MCF 10A (cell line): ENCODE data around the gene EPS8L1. TPM values are rescaled to one million over a fixed set of nuclear protein-coding genes. Genes with fewer than 3 reads are reported as not detected.

Source experiments
- BruUV-seq: library from RNA; stranded (reverse); fragments of 400-500 nt; replicated peaks from 2 replicates; lab custom pipeline; 2021; lab: Mats Ljungman, UMichigan
- CTCF ChIA-PET: fragments of 300-600 bp; sonication (Branson Sonifier 250); formaldehyde crosslinking; extraction: SDS; loops from one replicate; lab custom pipeline; 2021; ENCODE audit warnings: antibody characterized with exemption, inconsistent platforms; lab: Yijun Ruan, JAX
- POLR2A ChIA-PET: fragments of 300-600, 350-650 bp; sonication (Branson Sonifier 250); formaldehyde crosslinking; extraction: SDS; loops from one replicate; lab custom pipeline; 2020; ENCODE audit warnings: antibody characterized with exemption, inconsistent platforms; lab: Yijun Ruan, JAX
- DNase-seq: peaks from one replicate; pipeline ENCODE4 v3.0.0-alpha.2; 2018; ENCODE audit not compliant: unreplicated experiment
- H3K27ac Mint-ChIP-seq: one replicate; pipeline ENCODE4 v1.8.0; 2022; ENCODE audit warnings: mild to moderate bottlenecking, low read depth, mixed read lengths; ENCODE audit not compliant: unreplicated experiment
- H3K27me3 Mint-ChIP-seq: one replicate; pipeline ENCODE4 v1.8.0; 2022; ENCODE audit warnings: mixed read lengths; ENCODE audit not compliant: insufficient read depth, unreplicated experiment
- H3K36me3 Mint-ChIP-seq: one replicate; pipeline ENCODE4 v1.8.0; 2022; ENCODE audit warnings: mild to moderate bottlenecking, moderate library complexity, mixed read lengths; ENCODE audit not compliant: insufficient read depth, unreplicated experiment
- H3K4me1 Mint-ChIP-seq: one replicate; pipeline ENCODE4 v1.8.0; 2022; ENCODE audit warnings: mixed read lengths; ENCODE audit not compliant: insufficient read depth, unreplicated experiment
- H3K4me3 Mint-ChIP-seq: one replicate; pipeline ENCODE4 v1.8.0; 2022; ENCODE audit warnings: mild to moderate bottlenecking, moderate library complexity, mixed read lengths; ENCODE audit not compliant: unreplicated experiment
- H3K9me3 Mint-ChIP-seq: one replicate; pipeline ENCODE4 v1.8.0; 2022; ENCODE audit warnings: mixed read lengths; ENCODE audit not compliant: unreplicated experiment
- CTCF ChIP-seq: fragments of 200-600 bp; IDR thresholded peaks from one replicate; pipeline ENCODE4 v1.8.0; 2022; ENCODE audit warnings: antibody characterized with exemption, mild to moderate bottlenecking; ENCODE audit not compliant: unreplicated experiment
- intact Hi-C: fragments of 100-400 bp; cut with micrococcal nuclease; formaldehyde crosslinking; loops from 2 replicates; pipeline ENCODE4 v1.14.1; 2022
- microRNA-seq: library from miRNA; unstranded; fragments of <30 nt; microRNA quantifications from one replicate; pipeline ENCODE4 v1.2.0, GENCODE V29; 2022
- total RNA-seq: library from RNA; stranded (reverse); gene quantifications from 2 replicates; pipeline ENCODE4 v1.2.3, GENCODE V29; 2022

EPS8L1 gene
- total RNA-seq, 1 experiment from 2014 or later = 17.9 TPM

GRCh38 chr19:55134736-55135135 is 59.1 kb downstream of the EPS8L1 start:
- no peaks in the 10 kb centered on the region for H3K9me3 Mint-ChIP-seq
- no peaks in the 10 kb centered on the region for H3K27me3 Mint-ChIP-seq
- H3K4me3 Mint-ChIP-seq = no peak overlapping the region
- no peaks in the 10 kb centered on the region for H3K36me3 Mint-ChIP-seq
- BruUV-seq = no TSS peak
- no peaks in the 10 kb centered on the region for H3K4me1 Mint-ChIP-seq
- no peak for DNase-seq
- H3K27ac Mint-ChIP-seq = no peak overlapping the region
- CTCF ChIA-PET = interaction anchor here (0.6 to 1.2 kb wide), 4 partner anchors 11 to 482 kb away, joined by 3 to 6 read pairs (median 3); no protein-coding TSS in a partner anchor
- POLR2A ChIA-PET = no interaction called here
- intact Hi-C loops = no loop called here
- no peak for TF ChIP-seq CTCF

GRCh38 chr19:55136399-55137102 is 60.9 kb downstream of the EPS8L1 start:
- ChIA-PET CTCF (interaction anchor here (0.5 to 1.6 kb wide), 9 partner anchors 15 to 462 kb away, joined by 3 to 8 read pairs (median 4); partner anchors contain the start of gene TMEM238), POLR2A (interaction anchor here (1.0 to 1.3 kb wide), 4 partner anchors 20 to 252 kb away, joined by 3 to 4 read pairs (median 3); no protein-coding TSS in a partner anchor)
- Mint-ChIP-seq H3K27me3 (no peaks in the 10 kb centered on the region), H3K4me1 (no peaks in the 10 kb centered on the region), H3K4me3 (no peak overlapping the region), H3K9me3 (no peaks in the 10 kb centered on the region), H3K27ac (no peak overlapping the region), H3K36me3 (no peaks in the 10 kb centered on the region)
- TF ChIP-seq CTCF = no peak
- BruUV-seq = no TSS peak
- no peak for DNase-seq
- intact Hi-C loops = no loop called here

Small RNA genes within 50 kb of the gene (microRNA-seq; reads per million reads assigned to microRNA genes)
- gene MIR7975 = not detected

Other genes with a start within 250 kb of the EPS8L1 start
- gene KIR2DS4, start 243.2 kb upstream of the EPS8L1 start, total RNA-seq = not detected in 2 replicates
- not detected in 2 replicates for gene KIR3DL2, start 225.4 kb upstream of the EPS8L1 start, total RNA-seq
- gene FCAR, start 201.6 kb upstream of the EPS8L1 start, total RNA-seq = not detected in 2 replicates
- gene NCR1, start 169.7 kb upstream of the EPS8L1 start, total RNA-seq = not detected in 2 replicates
- not detected in 2 replicates for gene NLRP7, start 128.3 kb upstream of the EPS8L1 start, total RNA-seq
- gene NLRP2, start 109.5 kb upstream of the EPS8L1 start, total RNA-seq = not detected in 2 replicates
- gene GP6, start 37.6 kb upstream of the EPS8L1 start, total RNA-seq = 0.27 TPM in 1 of 2 replicates, not detected in the other
- 20.2 and 25.8 TPM in 2 replicates for gene RDH13, start 12.7 kb upstream of the EPS8L1 start, total RNA-seq
- 76.4 and 88.6 TPM in 2 replicates for gene PPP1R12C, start 41.8 kb downstream of the EPS8L1 start, total RNA-seq
- gene TNNT1, start 73.3 kb downstream of the EPS8L1 start, total RNA-seq = 32.3 and 46.8 TPM in 2 replicates
- gene TNNI3, start 81.9 kb downstream of the EPS8L1 start, total RNA-seq = 0.89 TPM in 1 of 2 replicates, not detected in the other
- gene DNAAF3, start 90.7 kb downstream of the EPS8L1 start, total RNA-seq = 3.9 and 4.9 TPM in 2 replicates
- gene SYT5, start 104.4 kb downstream of the EPS8L1 start, total RNA-seq = not detected in 2 replicates
- gene PTPRH, start 133.6 kb downstream of the EPS8L1 start, total RNA-seq = 0.56 and 2.3 TPM in 2 replicates
- gene TMEM86B, start 152.9 kb downstream of the EPS8L1 start, total RNA-seq = 4.2 and 4.7 TPM in 2 replicates
- gene PPP6R1, start 183.1 kb downstream of the EPS8L1 start, total RNA-seq = 70.6 and 78.9 TPM in 2 replicates
- gene HSPBP1, start 204.2 kb downstream of the EPS8L1 start, total RNA-seq = 49.2 and 53.1 TPM in 2 replicates
- 3.8 and 5.1 TPM in 2 replicates for gene BRSK1, start 208.1 kb downstream of the EPS8L1 start, total RNA-seq
- gene TMEM150B, start 249.5 kb downstream of the EPS8L1 start, total RNA-seq = not detected in 2 replicates